NCI-H146 treated with DMSO at 0.1 percent for 48 hours (cell line): ENCODE results near the gene KRT31.
"Not testable (repeated sequence)": the region's sequence is repeated elsewhere in the genome, so short reads cannot be mapped to it uniquely, and the experiment has no call there.

Experiments
- DNase-seq: peaks from one replicate; lab custom pipeline; 2025; ENCODE audit not compliant: unreplicated experiment; lab: John Stamatoyannopoulos, UW

Gene KRT31

GRCh38 chr17:41396996-41397660 is at the start of gene KRT31:
KRT31 (minus strand) TSS chr17:41397608; CDS start chr17:41397539, 69 bp downstream.
- DNase-seq, result no peak

GRCh38 chr17:41446806-41447205 is 49.4 kb upstream of the KRT31 start:
- DNase-seq, result no peak

- DNase-seq, result no peak
Measured at GRCh38 chr17:41444640-41445039, 47.2 kb upstream of the KRT31 start.

- DNase-seq, result no peak
Measured at GRCh38 chr17:41444186-41444585, 46.8 kb upstream of the KRT31 start.

GRCh38 chr17:41442739-41443138 is 45.3 kb upstream of the KRT31 start:
- no peak for DNase-seq

- DNase-seq, result no peak
Measured at GRCh38 chr17:41440531-41441033, 43.2 kb upstream of the KRT31 start, which contains the start of gene KRT38. KRT38 (minus strand) TSS chr17:41440983; CDS start chr17:41440921, 62 bp downstream.

- DNase-seq, result no peak
Measured at GRCh38 chr17:41439375-41439774, 42.0 kb upstream of the KRT31 start.

GRCh38 chr17:41437769-41438168 is 40.4 kb upstream of the KRT31 start:
- DNase-seq, result no peak

GRCh38 chr17:41437254-41437653 is 39.8 kb upstream of the KRT31 start:
- no peak for DNase-seq

GRCh38 chr17:41434415-41434814 is 37.0 kb upstream of the KRT31 start:
- no peak for DNase-seq

- no peak for DNase-seq
Measured at GRCh38 chr17:41434005-41434404, 36.6 kb upstream of the KRT31 start.

- DNase-seq, result no peak
Measured at GRCh38 chr17:41433586-41433985, 36.2 kb upstream of the KRT31 start.

- DNase-seq, result not testable (repeated sequence)
Measured at GRCh38 chr17:41430376-41430775, 33.0 kb upstream of the KRT31 start.

- DNase-seq, result no peak
Measured at GRCh38 chr17:41429667-41430066, 32.3 kb upstream of the KRT31 start.

GRCh38 chr17:41428591-41429291 is 31.3 kb upstream of the KRT31 start:
- DNase-seq, result no peak

- no peak for DNase-seq
Measured at GRCh38 chr17:41424111-41424635, 26.8 kb upstream of the KRT31 start, which contains the start of gene KRT37. KRT37 (minus strand) TSS chr17:41424585; CDS start chr17:41424523, 62 bp downstream.

GRCh38 chr17:41422586-41422985 is 25.2 kb upstream of the KRT31 start:
- not testable (repeated sequence) for DNase-seq

- DNase-seq, result no peak
Measured at GRCh38 chr17:41421617-41422016, 24.2 kb upstream of the KRT31 start.

GRCh38 chr17:41421116-41421515 is 23.7 kb upstream of the KRT31 start:
- no peak for DNase-seq

- no peak for DNase-seq
Measured at GRCh38 chr17:41420134-41420533, 22.7 kb upstream of the KRT31 start.

- no peak for DNase-seq
Measured at GRCh38 chr17:41419716-41420115, 22.3 kb upstream of the KRT31 start.
